PC-9 (cell line): ENCODE measurements around the gene KRTAP9-2.

ENCODE experiments used
- CTCF ChIP-seq: fragments of 200-600 bp; sonication (generic); conservative IDR thresholded peaks from 2 replicates; pipeline ENCODE4 v1.6.1; 2017; ENCODE audit warnings: mixed run types, antibody characterized with exemption, mild to moderate bottlenecking, moderate library complexity
- EZH2 ChIP-seq: fragments of 200-600 bp; sonication (generic); IDR thresholded peaks from 2 replicates; pipeline ENCODE4 v1.8.0; 2017; ENCODE audit warnings: antibody characterized with exemption, low read depth

GRCh38 chr17:41186872-41187271 is 39.6 kb upstream of the KRTAP9-2 start:
- TF ChIP-seq CTCF (no peak), EZH2 (no peak)
